ENCODE measurements around the gene ATP11C.
"Not testable (repeated sequence)": the region's sequence is repeated elsewhere in the genome, so short reads cannot be mapped to it uniquely, and the experiment has no call there.

The ATP11C gene

GRCh38 chrX:139869796-139870195, 63.1 kb downstream of the ATP11C start:
- Histone ChIP-seq H3K27me3 (ENCODE audit: control insufficient read depth in 2 of 2, insufficient read depth in 2 of 2, low read length in 2 of 2) (no peaks in the 10 kb centered on the region), H3K36me3 (ENCODE audit: control insufficient read depth in 2 of 2, insufficient read depth in 2 of 2, low read length in 2 of 2) (peaks cover 0 to 2% of the 10 kb centered on the region in 2 donors)

GRCh38 chrX:139864640-139865039, 68.2 kb downstream of the ATP11C start:
- Histone ChIP-seq H3K9ac (ENCODE audit: low read depth in 1 of 2, low read length in 2 of 2) (no peak overlapping the region), H3K4me1 (ENCODE audit: control insufficient read depth in 2 of 2, insufficient read depth in 2 of 2, low read length in 2 of 2) (no peaks in the 10 kb centered on the region), H3K27ac (ENCODE audit: low read depth in 2 of 2, low read length in 2 of 2) (no peak overlapping the region), H3K4me3 (ENCODE audit: low read length in 2 of 2) (no peak overlapping the region), H3K9me3 (ENCODE audit: control insufficient read depth in 2 of 2, low read length in 2 of 2) (no peaks in the 10 kb centered on the region), H3K36me3 (ENCODE audit: control insufficient read depth in 2 of 2, insufficient read depth in 2 of 2, low read length in 2 of 2) (no peaks in the 10 kb centered on the region), H3K27me3 (ENCODE audit: control insufficient read depth in 2 of 2, insufficient read depth in 2 of 2, low read length in 2 of 2) (no peaks in the 10 kb centered on the region)

More at GRCh38 chrX:139869796-139870195, 63.1 kb downstream of the ATP11C start:
- Histone ChIP-seq H3K4me3 (ENCODE audit: low read length in 2 of 2) (no peak overlapping the region), H3K4me1 (ENCODE audit: control insufficient read depth in 2 of 2, insufficient read depth in 2 of 2, low read length in 2 of 2) (no peaks in the 10 kb centered on the region), H3K9ac (ENCODE audit: low read depth in 1 of 2, low read length in 2 of 2) (no peak overlapping the region), H3K9me3 (ENCODE audit: control insufficient read depth in 2 of 2, low read length in 2 of 2) (no peaks in the 10 kb centered on the region), H3K27ac (ENCODE audit: low read depth in 2 of 2, low read length in 2 of 2) (no peak overlapping the region)

DNA sequence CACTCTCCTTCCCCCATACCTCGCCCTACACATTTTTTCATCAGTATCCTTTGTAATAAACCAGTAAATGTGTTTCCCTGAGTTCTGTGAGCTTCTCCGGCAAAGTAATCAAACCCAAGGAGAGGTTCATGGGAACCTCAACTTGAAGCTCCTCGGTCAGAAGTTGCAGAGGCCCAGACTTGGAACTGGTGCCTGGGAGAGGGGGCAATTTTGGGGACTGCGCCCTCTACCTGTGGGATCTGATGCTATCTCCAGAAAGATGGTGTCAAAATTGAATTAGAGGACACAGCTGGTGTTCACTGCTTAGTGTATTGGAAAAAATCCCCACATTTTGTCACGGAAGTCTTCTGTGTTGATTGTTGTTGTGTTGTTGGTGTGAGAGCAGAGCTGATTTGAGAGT, 70.6 kb downstream of the ATP11C start:
- H3K27me3 ChIP-seq (ENCODE audit: control insufficient read depth in 2 of 2, insufficient read depth in 2 of 2, low read length in 2 of 2), result no peaks in the 10 kb centered on the region
- no peaks in the 10 kb centered on the region for H3K36me3 ChIP-seq (ENCODE audit: control insufficient read depth in 2 of 2, insufficient read depth in 2 of 2, low read length in 2 of 2)
- H3K27ac ChIP-seq (ENCODE audit: low read depth in 2 of 2, low read length in 2 of 2), result no peak overlapping the region
- no peak overlapping the region for H3K4me3 ChIP-seq (ENCODE audit: low read length in 2 of 2)
- H3K9me3 ChIP-seq (ENCODE audit: control insufficient read depth in 2 of 2, low read length in 2 of 2), result no peaks in the 10 kb centered on the region
- no peak overlapping the region for H3K9ac ChIP-seq (ENCODE audit: low read depth in 1 of 2, low read length in 2 of 2)
- H3K4me1 ChIP-seq (ENCODE audit: control insufficient read depth in 2 of 2, insufficient read depth in 2 of 2, low read length in 2 of 2), result no peaks in the 10 kb centered on the region

DNA sequence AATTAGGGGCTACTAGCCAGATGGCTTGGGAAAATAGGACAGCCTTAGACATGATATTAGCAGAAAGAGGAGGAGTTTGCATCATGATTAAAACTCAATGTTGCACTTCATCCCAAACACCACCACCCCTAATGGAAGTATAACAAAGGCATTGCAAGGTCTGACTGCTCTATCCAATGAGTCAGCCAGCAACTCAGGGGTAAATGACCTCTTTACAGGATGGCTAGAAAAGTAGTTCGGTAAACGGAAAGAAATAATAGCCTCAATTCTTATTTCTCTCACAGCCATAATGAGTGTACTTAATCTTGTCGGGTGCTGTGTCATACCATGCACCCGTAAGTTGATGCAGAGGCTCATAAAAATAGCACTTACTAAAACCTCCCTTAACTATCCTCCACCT, 76.0 kb downstream of the ATP11C start:
- H3K4me1 ChIP-seq (ENCODE audit: control insufficient read depth in 2 of 2, insufficient read depth in 2 of 2, low read length in 2 of 2); H3K9me3 ChIP-seq (ENCODE audit: control insufficient read depth in 2 of 2, low read length in 2 of 2); H3K27ac ChIP-seq (ENCODE audit: low read depth in 2 of 2, low read length in 2 of 2); H3K27me3 ChIP-seq (ENCODE audit: control insufficient read depth in 2 of 2, insufficient read depth in 2 of 2, low read length in 2 of 2); H3K36me3 ChIP-seq (ENCODE audit: control insufficient read depth in 2 of 2, insufficient read depth in 2 of 2, low read length in 2 of 2); H3K4me3 ChIP-seq (ENCODE audit: low read length in 2 of 2); H3K9ac ChIP-seq (ENCODE audit: low read depth in 1 of 2, low read length in 2 of 2): not testable (repeated sequence)

GRCh38 chrX:139851730-139852129, 81.1 kb downstream of the ATP11C start:
- no peak overlapping the region for H3K4me3 ChIP-seq (ENCODE audit: low read length in 2 of 2)
- H3K9me3 ChIP-seq (ENCODE audit: control insufficient read depth in 2 of 2, low read length in 2 of 2), result no peaks in the 10 kb centered on the region
- H3K27me3 ChIP-seq (ENCODE audit: control insufficient read depth in 2 of 2, insufficient read depth in 2 of 2, low read length in 2 of 2), result peaks cover 0 to 3% of the 10 kb centered on the region in 2 donors
- no peaks in the 10 kb centered on the region for H3K4me1 ChIP-seq (ENCODE audit: control insufficient read depth in 2 of 2, insufficient read depth in 2 of 2, low read length in 2 of 2)
- H3K36me3 ChIP-seq (ENCODE audit: control insufficient read depth in 2 of 2, insufficient read depth in 2 of 2, low read length in 2 of 2), result no peaks in the 10 kb centered on the region
- H3K9ac ChIP-seq (ENCODE audit: low read depth in 1 of 2, low read length in 2 of 2), result no peak overlapping the region
- H3K27ac ChIP-seq (ENCODE audit: low read depth in 2 of 2, low read length in 2 of 2), result no peak overlapping the region

DNA sequence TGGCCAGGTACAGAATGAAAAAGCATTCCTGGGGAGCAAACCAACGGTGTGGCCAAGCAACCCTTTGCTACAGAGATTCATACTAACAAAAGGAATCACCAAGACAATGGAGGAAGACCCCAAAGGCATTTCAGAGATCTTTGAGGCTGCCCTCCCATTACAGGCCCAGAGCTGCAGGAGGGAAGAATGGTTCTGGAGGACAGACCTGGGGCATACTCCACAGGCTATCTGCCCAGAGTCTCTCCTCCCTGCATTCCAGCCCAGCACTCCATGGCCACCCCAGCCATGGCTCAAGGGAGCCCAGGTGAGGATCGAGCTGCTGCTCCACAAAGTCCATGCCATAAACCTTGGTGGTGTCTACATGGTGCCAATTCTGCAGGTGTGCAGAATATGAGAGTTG, 81.9 kb downstream of the ATP11C start:
- H3K4me3 ChIP-seq (ENCODE audit: low read length in 2 of 2), result no peak overlapping the region
- H3K27ac ChIP-seq (ENCODE audit: low read depth in 2 of 2, low read length in 2 of 2), result no peak overlapping the region
- H3K9me3 ChIP-seq (ENCODE audit: control insufficient read depth in 2 of 2, low read length in 2 of 2), result no peaks in the 10 kb centered on the region
- no peaks in the 10 kb centered on the region for H3K36me3 ChIP-seq (ENCODE audit: control insufficient read depth in 2 of 2, insufficient read depth in 2 of 2, low read length in 2 of 2)
- peaks cover 0 to 3% of the 10 kb centered on the region in 2 donors for H3K27me3 ChIP-seq (ENCODE audit: control insufficient read depth in 2 of 2, insufficient read depth in 2 of 2, low read length in 2 of 2)
- H3K4me1 ChIP-seq (ENCODE audit: control insufficient read depth in 2 of 2, insufficient read depth in 2 of 2, low read length in 2 of 2), result no peaks in the 10 kb centered on the region
- H3K9ac ChIP-seq (ENCODE audit: low read depth in 1 of 2, low read length in 2 of 2), result no peak overlapping the region

DNA sequence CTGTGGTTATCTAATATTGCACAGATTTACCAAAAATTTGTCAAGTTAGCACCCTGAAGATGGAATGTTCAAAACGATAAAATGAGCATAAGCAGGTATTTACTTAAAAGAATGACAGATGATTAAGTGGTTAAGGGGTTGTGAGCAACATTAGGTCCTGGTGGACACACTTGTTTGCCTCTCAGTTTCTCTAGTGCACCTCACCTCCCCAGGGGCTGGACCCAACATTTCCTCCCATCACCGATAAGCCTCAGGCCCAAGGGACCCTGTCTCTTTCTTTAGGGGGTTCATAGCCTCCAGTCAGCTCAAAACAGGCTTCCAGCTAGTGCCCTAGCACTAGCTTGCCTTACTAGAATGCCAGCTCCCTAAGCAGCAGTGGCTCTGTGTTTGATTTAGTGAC, 88.0 kb downstream of the ATP11C start:
- H3K9me3 ChIP-seq (ENCODE audit: control insufficient read depth in 2 of 2, low read length in 2 of 2), result no peaks in the 10 kb centered on the region
- no peak overlapping the region for H3K27ac ChIP-seq (ENCODE audit: low read depth in 2 of 2, low read length in 2 of 2)
- peaks cover 3 to 11% of the 10 kb centered on the region in 2 donors for H3K4me1 ChIP-seq (ENCODE audit: control insufficient read depth in 2 of 2, insufficient read depth in 2 of 2, low read length in 2 of 2)
- H3K36me3 ChIP-seq (ENCODE audit: control insufficient read depth in 2 of 2, insufficient read depth in 2 of 2, low read length in 2 of 2), result no peaks in the 10 kb centered on the region
- no peak overlapping the region for H3K9ac ChIP-seq (ENCODE audit: low read depth in 1 of 2, low read length in 2 of 2)
- no peak overlapping the region for H3K4me3 ChIP-seq (ENCODE audit: low read length in 2 of 2)
- peaks cover 0 to 3% of the 10 kb centered on the region in 2 donors for H3K27me3 ChIP-seq (ENCODE audit: control insufficient read depth in 2 of 2, insufficient read depth in 2 of 2, low read length in 2 of 2)

GRCh38 chrX:139844163-139844562, 88.7 kb downstream of the ATP11C start:
- H3K27ac ChIP-seq (ENCODE audit: low read depth in 2 of 2, low read length in 2 of 2), result no peak overlapping the region
- peaks cover 0 to 3% of the 10 kb centered on the region in 2 donors for H3K27me3 ChIP-seq (ENCODE audit: control insufficient read depth in 2 of 2, insufficient read depth in 2 of 2, low read length in 2 of 2)
- H3K9ac ChIP-seq (ENCODE audit: low read depth in 1 of 2, low read length in 2 of 2), result no peak overlapping the region
- no peaks in the 10 kb centered on the region for H3K9me3 ChIP-seq (ENCODE audit: control insufficient read depth in 2 of 2, low read length in 2 of 2)
- no peaks in the 10 kb centered on the region for H3K36me3 ChIP-seq (ENCODE audit: control insufficient read depth in 2 of 2, insufficient read depth in 2 of 2, low read length in 2 of 2)
- H3K4me1 ChIP-seq (ENCODE audit: control insufficient read depth in 2 of 2, insufficient read depth in 2 of 2, low read length in 2 of 2), result peaks cover 3 to 11% of the 10 kb centered on the region in 2 donors
- no peak overlapping the region for H3K4me3 ChIP-seq (ENCODE audit: low read length in 2 of 2)

GRCh38 chrX:139842326-139843185, 90.3 kb downstream of the ATP11C start:
- H3K9me3 ChIP-seq (ENCODE audit: control insufficient read depth in 2 of 2, low read length in 2 of 2), result no peaks in the 10 kb centered on the region
- H3K4me3 ChIP-seq (ENCODE audit: low read length in 2 of 2), result no peak overlapping the region
- H3K36me3 ChIP-seq (ENCODE audit: control insufficient read depth in 2 of 2, insufficient read depth in 2 of 2, low read length in 2 of 2), result no peaks in the 10 kb centered on the region
- no peak overlapping the region for H3K27ac ChIP-seq (ENCODE audit: low read depth in 2 of 2, low read length in 2 of 2)
- H3K9ac ChIP-seq (ENCODE audit: low read depth in 1 of 2, low read length in 2 of 2), result no peak overlapping the region
- peaks cover 3 to 11% of the 10 kb centered on the region in 2 donors for H3K4me1 ChIP-seq (ENCODE audit: control insufficient read depth in 2 of 2, insufficient read depth in 2 of 2, low read length in 2 of 2)
- no peaks in the 10 kb centered on the region for H3K27me3 ChIP-seq (ENCODE audit: control insufficient read depth in 2 of 2, insufficient read depth in 2 of 2, low read length in 2 of 2)

GRCh38 chrX:139836335-139836734, 96.5 kb downstream of the ATP11C start:
- not testable (repeated sequence) for H3K4me3 ChIP-seq (ENCODE audit: low read length in 2 of 2); H3K4me1 ChIP-seq (ENCODE audit: control insufficient read depth in 2 of 2, insufficient read depth in 2 of 2, low read length in 2 of 2); H3K9me3 ChIP-seq (ENCODE audit: control insufficient read depth in 2 of 2, low read length in 2 of 2); H3K36me3 ChIP-seq (ENCODE audit: control insufficient read depth in 2 of 2, insufficient read depth in 2 of 2, low read length in 2 of 2); H3K27ac ChIP-seq (ENCODE audit: low read depth in 2 of 2, low read length in 2 of 2); H3K9ac ChIP-seq (ENCODE audit: low read depth in 1 of 2, low read length in 2 of 2); H3K27me3 ChIP-seq (ENCODE audit: control insufficient read depth in 2 of 2, insufficient read depth in 2 of 2, low read length in 2 of 2)

Data from mucosa of rectum (tissue), 2 donors.